Measurements from ENCODE around the gene RNF207. TPM values are rescaled to one million over a fixed set of nuclear protein-coding genes. Genes with fewer than 3 reads are reported as not detected.

RNF207 gene
- total RNA-seq, 2 donors from 2014 or later: 4.8 to 7.7 TPM

- no peak for TF ChIP-seq CTCF (conservative IDR thresholded peaks at IDR 0.05)
- peaks cover 87% of the 10 kb centered on the region for H3K27me3 Mint-ChIP-seq (ENCODE audit: insufficient read depth)
Measured at GRCh38 chr1:6248161-6248776, 42.4 kb downstream of the RNF207 start.

GRCh38 chr1:6248932-6249738 is 43.2 kb downstream of the RNF207 start:
- no peak overlapping the region for H3K4me3 ChIP-seq (ENCODE audit: low read length)
- DNase-seq: peak; percentile 75
- TF ChIP-seq CTCF (conservative IDR thresholded peaks at IDR 0.05): no peak

More at GRCh38 chr1:6248161-6248776, 42.4 kb downstream of the RNF207 start:
- Histone ChIP-seq H3K27me3 (ENCODE audit: control insufficient read depth, insufficient read depth, low read length, poor library complexity, severe bottlenecking) (peaks cover 87% of the 10 kb centered on the region), H3K36me3 (ENCODE audit: control insufficient read depth, insufficient read depth, low read length) (no peaks in the 10 kb centered on the region), H3K9ac (ENCODE audit: extremely low read depth, low read length, poor library complexity, severe bottlenecking) (no peak overlapping the region), H3K27ac (ENCODE audit: low read depth, low read length) (no peak overlapping the region), H3K9me3 (ENCODE audit: control insufficient read depth, low read length) (no peaks in the 10 kb centered on the region), H3K4me1 (ENCODE audit: control insufficient read depth, insufficient read depth, low read length) (no peaks in the 10 kb centered on the region), H3K4me3 (ENCODE audit: low read length) (no peak overlapping the region)
- Mint-ChIP-seq H3K9me3 (no peaks in the 10 kb centered on the region), H3K27ac (no peak overlapping the region), H3K36me3 (ENCODE audit: low read depth) (no peaks in the 10 kb centered on the region), H3K4me3 (no peak overlapping the region), H3K4me1 (peaks cover 4% of the 10 kb centered on the region)
- no peak for DNase-seq
- WGBS, 2 experiments (ENCODE audit: insufficient coverage in 1 of 2, insufficient read length in 1 of 2): 89 to 91% methylated on average over 7 to 14 of the region's 14 CpGs

GRCh38 chr1:6249739-6250689 is 44.1 kb downstream of the RNF207 start:
- peak overlapping the region; percentile 16 for H3K4me3 Mint-ChIP-seq
- H3K27ac ChIP-seq (ENCODE audit: low read depth, low read length): no peak overlapping the region
- no peaks in the 10 kb centered on the region for H3K4me1 ChIP-seq (ENCODE audit: control insufficient read depth, insufficient read depth, low read length)
- peaks cover 72% of the 10 kb centered on the region for H3K27me3 Mint-ChIP-seq (ENCODE audit: insufficient read depth)
- TF ChIP-seq CTCF (conservative IDR thresholded peaks at IDR 0.05): no peak
- H3K9me3 Mint-ChIP-seq: no peaks in the 10 kb centered on the region
- H3K4me3 ChIP-seq (ENCODE audit: low read length): no peak overlapping the region
- no peaks in the 10 kb centered on the region for H3K36me3 Mint-ChIP-seq (ENCODE audit: low read depth)
- H3K36me3 ChIP-seq (ENCODE audit: control insufficient read depth, insufficient read depth, low read length): no peaks in the 10 kb centered on the region
- H3K9ac ChIP-seq (ENCODE audit: extremely low read depth, low read length, poor library complexity, severe bottlenecking): no peak overlapping the region
- peaks cover 72% of the 10 kb centered on the region for H3K27me3 ChIP-seq (ENCODE audit: control insufficient read depth, insufficient read depth, low read length, poor library complexity, severe bottlenecking)
- H3K9me3 ChIP-seq (ENCODE audit: control insufficient read depth, low read length): no peaks in the 10 kb centered on the region
- H3K27ac Mint-ChIP-seq: no peak overlapping the region
- peak; percentile 63 for DNase-seq
- H3K4me1 Mint-ChIP-seq: peaks cover 4% of the 10 kb centered on the region
- WGBS, 2 experiments (ENCODE audit: insufficient coverage in 1 of 2, insufficient read length in 1 of 2): 28 to 29% methylated on average over 15 to 71 of the region's 71 CpGs

More at GRCh38 chr1:6248932-6249738, 43.2 kb downstream of the RNF207 start:
- Histone ChIP-seq H3K27ac (ENCODE audit: low read depth, low read length) (no peak overlapping the region), H3K36me3 (ENCODE audit: control insufficient read depth, insufficient read depth, low read length) (no peaks in the 10 kb centered on the region), H3K9me3 (ENCODE audit: control insufficient read depth, low read length) (no peaks in the 10 kb centered on the region), H3K9ac (ENCODE audit: extremely low read depth, low read length, poor library complexity, severe bottlenecking) (no peak overlapping the region), H3K27me3 (ENCODE audit: control insufficient read depth, insufficient read depth, low read length, poor library complexity, severe bottlenecking) (peaks cover 79% of the 10 kb centered on the region), H3K4me1 (ENCODE audit: control insufficient read depth, insufficient read depth, low read length) (no peaks in the 10 kb centered on the region)
- peaks cover 78% of the 10 kb centered on the region for H3K27me3 Mint-ChIP-seq (ENCODE audit: insufficient read depth)
- H3K27ac Mint-ChIP-seq: no peak overlapping the region
- no peaks in the 10 kb centered on the region for H3K9me3 Mint-ChIP-seq
- no peak overlapping the region for H3K4me3 Mint-ChIP-seq
- no peaks in the 10 kb centered on the region for H3K36me3 Mint-ChIP-seq (ENCODE audit: low read depth)
- WGBS, 2 experiments (ENCODE audit: insufficient coverage in 1 of 2, insufficient read length in 1 of 2): 13 to 32% methylated on average over 18 to 96 of the region's 96 CpGs
- peaks cover 4% of the 10 kb centered on the region for H3K4me1 Mint-ChIP-seq

Measured in endodermal cell (in vitro differentiated cells).